Left hindlimb (tissue), 1 donor: Measurements from ENCODE around the gene PKNOX1.
"Not testable (repeated sequence)": the region's sequence is repeated elsewhere in the genome, so short reads cannot be mapped to it uniquely, and the experiment has no call there.

Source experiments
- DNase-seq: peaks from one replicate; pipeline ENCODE4 v3.0.0-alpha.2; 2018

The PKNOX1 gene

DNA sequence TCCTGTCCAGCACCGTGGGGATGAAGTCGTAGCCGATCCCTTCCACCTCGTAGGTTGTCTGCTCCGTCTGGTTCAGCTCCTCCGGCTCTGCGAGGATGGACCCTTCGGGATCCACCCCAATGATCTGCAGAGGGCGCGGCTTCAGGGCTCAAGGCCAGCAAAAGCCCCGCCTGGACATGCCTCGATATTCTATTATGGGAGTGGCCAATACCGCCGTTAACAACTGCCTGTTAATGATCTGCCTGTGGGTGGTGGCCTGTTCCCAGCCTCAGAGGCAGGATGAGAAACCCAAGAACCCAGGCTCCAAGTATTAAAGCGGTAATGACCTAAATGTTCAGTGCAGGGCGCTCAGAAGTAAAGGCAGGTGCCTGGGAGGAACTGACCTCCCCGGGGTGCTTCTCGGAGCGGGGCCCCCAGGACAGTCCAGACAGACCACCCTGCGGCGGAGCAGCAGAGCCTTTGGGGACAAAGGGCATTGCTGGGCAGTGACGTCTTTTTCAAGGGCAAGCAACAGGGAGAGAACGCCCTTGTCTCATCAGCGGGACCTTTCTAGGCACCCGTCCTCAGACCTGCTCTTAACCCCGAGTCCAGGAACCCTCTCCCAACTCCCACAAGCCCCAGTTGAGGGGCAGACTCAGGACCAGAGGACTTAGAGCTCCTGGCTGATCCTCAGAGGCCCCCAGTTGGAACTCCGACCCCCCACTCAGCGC lies 88.7 kb downstream of the PKNOX1 start:
- DNase-seq = not testable (repeated sequence)

DNA sequence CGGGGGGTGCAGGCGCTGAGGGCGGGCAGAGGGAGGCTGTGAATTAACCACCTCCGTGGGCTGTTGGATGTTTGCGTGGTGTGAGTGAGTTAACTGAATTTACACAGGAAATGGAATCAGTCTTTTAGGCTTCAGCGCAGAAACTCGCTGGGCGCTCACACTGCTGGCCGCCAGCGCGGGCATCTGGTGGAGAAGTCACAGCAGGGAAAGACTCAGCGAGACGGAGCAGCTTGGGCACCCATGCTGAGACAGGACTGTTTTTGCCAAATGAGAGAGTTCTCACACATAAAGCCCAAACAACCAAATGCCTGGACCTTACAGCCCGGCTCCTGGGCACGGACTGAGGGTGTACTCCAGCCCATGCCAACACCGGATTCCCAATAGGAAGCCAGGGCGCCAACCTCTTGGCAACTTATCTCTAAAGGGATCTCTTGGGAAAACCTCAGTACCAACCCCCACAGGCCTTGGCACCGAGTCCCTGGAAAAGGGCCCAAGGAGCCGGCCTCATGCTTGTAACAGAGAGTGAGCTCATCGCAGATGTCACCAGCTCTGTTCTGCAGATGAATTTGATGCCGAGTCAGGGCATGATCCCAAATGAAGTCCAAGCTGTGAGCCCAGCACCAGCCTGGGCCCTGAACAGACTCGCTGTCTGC lies 90.0 kb downstream of the PKNOX1 start:
- not testable (repeated sequence) for DNase-seq

DNA sequence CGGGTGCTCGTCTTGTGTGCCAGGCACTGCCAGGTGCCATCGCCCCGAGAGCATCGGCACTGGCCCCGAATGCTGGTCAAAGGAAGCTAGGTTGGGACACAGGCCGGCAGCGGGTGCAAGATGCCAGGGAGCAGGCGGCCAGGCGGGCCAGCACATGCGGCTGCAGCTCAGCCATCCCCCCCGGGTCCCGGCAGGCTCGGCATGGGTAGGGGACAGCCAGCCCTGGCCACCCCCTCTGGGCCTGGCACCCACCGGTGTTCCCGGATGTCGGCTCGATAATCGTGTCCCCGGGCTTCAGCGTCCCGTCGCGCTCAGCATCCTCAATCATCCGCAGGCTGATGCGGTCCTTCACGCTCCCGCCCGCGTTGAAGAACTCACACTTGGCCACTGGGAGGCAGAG lies 91.6 kb downstream of the PKNOX1 start:
- DNase-seq = not testable (repeated sequence)

DNA sequence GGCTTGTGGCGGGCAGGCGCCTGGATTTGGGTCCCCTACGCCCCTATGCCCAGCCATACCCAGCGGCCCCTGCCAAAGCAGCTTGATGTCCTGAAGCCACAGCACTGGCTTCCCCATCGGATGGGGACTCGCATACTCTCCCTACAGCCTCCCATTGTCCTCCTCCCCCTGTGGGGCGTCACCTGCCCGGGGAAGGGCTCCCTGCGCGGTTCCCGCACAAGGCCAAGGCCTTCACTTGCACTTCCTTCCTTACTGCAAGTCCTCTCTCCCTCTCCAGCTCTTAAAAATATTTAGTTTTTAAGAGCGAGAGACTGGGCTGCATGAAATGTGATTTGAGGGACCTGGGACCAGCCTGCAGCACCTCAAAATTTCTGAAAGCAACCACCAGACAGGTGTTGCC lies 92.3 kb downstream of the PKNOX1 start:
- DNase-seq = not testable (repeated sequence)

DNA sequence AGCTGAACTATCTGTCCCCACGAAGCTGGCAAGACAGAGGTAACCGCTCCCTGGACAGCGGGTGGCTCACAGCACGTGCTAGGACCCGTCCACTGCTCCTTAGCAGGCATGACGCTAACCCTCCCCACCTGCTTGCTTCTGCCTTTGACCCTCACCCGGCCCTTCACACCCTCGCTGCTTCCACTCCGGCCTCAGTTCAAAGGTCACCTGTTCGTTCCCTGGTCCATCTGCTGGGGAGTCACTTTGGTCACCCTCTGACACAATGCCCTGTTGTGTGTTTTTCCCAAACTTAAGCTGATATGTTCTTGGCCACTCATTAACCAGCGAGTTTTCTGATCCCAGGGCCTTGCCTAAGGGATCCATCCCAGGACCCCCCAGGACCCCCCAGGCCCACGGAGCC lies 93.7 kb downstream of the PKNOX1 start:
- not testable (repeated sequence) for DNase-seq

DNA sequence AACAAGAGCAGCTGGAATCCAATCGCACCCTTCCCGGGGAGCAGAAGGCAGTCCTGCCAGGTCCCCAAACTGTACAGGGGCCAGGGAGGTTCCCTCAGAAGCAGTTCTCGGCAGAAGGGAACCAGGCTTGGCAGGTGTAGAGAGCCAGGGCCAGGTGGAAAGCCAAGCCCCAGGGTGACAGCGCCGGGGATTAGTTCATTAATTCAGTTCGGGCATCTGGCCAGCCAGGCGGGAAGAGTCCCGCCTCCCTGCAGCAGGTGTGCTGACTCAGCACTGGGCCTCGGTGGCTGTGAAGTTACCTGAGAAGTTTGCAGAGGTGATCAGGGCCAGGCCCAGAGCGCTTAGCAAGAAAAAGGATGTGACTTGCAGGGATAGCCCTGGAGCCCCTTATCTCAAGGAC lies 95.3 kb downstream of the PKNOX1 start:
- DNase-seq = not testable (repeated sequence)

DNA sequence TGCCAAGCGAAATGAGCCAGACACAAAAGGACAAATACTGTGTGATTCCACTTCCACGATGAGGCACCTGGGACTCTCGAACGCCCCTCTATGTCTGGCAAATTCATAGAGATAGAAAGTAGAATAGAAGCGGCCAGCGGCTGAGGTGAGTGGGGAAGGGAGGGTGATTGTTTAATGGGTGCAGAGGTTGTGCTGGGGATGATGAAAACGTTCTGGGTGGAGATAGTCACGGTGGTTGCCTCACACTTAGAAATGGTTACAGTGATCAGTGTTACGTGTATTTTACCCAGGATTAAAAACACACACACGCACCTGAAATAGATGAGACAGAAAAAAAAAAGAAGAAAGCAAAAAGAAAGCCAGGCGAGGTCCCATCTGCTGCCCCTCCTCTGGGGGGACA lies 98.4 kb downstream of the PKNOX1 start:
- DNase-seq = not testable (repeated sequence)

DNA sequence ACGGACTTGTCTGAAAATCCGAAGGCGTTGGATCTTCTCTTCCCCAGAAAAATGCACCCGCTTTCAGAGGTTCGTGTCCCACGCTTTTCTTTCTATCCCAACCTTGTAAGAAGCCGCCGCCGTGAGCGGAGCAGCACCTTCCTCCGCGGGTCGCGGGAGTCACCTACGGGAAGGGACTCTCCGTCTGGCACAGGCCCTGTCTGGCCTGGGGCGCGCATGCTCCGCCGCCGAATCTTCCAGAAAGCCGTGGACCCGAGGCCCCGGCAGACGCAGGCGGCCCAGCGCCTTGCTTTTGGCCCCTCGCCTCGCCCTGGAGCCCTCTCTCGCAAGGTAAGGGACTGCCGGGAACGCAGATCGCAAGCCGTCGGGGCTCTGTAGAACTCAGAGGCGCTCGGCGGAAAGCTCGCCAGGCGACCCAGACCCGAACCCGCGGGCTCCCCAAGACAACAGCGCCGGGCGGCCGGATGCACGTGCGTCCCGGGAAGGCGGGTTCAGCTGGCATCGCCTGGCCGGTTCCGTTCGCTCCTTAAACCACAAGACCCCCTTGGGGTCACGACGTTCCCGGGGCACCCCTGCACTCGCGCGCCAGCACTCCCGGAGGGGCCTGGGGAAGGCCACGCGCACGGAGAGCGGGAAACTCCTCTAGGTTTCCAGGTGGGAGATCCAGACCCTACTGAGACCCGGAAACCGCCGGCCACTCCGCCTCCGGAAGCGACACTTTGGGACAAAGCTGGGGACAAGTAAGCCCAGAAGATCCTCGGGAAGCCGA lies 100.2 kb downstream of the PKNOX1 start:
- DNase-seq = not testable (repeated sequence)

DNA sequence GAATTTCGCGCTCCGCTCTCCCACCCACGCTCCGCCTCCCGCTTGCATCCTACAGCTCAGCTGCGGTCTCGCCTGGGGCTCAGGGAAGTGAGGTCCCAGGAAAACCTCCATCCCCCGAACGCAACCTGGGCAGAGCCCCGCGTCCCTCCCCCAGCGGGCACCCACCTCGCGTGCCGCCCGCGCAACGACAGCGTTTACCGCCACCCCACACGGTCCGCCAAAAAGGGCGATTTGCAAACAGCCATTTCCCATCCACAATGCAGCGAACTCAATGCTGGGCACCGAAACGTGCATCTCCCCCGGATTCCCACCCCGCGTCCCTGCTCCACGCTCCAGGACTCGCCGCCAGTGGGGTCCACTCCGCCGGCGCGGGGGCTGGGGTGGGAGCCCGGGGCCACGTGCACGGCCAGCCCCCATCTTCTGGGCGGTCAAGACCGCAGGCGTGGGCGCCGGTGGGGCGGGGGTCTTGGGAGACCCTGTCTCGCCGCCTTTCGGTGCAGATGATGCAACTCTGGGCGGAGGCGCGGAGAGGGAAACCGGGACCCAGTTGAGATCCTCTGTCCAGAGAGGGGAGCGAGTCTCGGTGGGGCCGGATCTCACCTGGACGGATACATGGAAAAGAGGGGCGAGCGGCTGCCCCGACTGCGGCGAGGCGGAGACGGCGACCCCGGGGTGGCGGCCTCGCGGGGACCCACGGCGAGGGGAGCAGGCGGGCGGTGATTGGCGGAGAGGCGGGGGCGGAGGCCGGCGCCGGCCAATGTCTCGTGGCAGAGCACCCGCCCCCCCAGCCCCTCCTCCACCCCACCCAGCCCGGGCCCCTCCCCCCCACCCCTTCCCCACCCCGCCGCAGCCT lies 101.0 kb downstream of the PKNOX1 start, which contains the start of gene CBS:
Gene CBS, minus strand, starts transcription at position 666 of the 853 bp plus-strand sequence. CDS start 3,642 bp downstream, outside the sequence.
- not testable (repeated sequence) for DNase-seq

DNA sequence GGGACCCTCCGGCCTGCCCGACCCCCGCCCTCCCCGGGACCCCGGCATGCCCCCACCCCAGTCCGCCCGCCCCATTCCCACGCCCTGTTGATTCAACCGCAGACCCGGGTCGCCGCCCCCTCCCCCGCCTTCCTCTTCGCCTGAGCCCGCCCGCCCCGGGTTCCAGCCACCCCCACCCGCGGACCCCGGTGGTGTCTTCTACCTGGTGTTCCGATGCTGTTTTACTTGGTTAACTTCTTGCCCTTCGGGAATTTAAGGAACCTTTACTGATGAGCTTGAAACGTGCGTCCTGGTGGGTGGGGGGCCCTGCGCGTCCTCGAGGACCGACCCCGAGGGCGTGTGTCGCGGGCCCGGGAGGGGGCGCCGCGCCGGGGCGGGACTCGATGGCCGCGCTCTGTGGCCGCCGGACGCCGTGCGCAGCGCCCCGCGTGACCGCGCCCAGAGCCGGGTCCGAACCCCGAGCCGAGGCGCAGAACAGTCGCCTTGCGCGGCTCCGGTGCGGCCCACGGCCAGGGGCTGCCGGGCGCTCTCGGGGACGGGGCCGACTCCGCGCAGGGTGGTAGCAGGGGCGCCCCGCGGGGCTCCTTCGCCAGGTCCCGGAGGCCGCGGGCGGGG lies 101.8 kb downstream of the PKNOX1 start:
- DNase-seq = not testable (repeated sequence)

DNA sequence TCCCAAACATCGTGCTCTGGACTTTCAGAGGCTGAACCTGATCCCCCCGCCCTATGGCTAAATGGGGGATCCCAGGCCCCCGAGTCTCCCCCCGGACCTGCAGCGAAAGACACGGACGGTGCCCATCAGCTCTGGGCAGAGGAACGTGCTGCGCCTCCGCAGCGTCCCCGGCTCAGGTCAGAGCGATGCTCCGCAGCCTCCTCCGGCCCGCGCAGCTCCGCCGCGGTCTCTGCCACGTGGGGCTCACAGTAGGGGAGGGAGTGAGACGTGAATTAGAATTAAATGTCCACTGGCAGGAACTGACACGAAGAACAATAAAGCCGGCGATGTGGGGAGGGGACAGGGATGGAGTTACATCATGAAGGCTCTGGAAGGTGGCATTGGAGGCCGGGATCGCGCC lies 102.3 kb downstream of the PKNOX1 start:
- not testable (repeated sequence) for DNase-seq

DNA sequence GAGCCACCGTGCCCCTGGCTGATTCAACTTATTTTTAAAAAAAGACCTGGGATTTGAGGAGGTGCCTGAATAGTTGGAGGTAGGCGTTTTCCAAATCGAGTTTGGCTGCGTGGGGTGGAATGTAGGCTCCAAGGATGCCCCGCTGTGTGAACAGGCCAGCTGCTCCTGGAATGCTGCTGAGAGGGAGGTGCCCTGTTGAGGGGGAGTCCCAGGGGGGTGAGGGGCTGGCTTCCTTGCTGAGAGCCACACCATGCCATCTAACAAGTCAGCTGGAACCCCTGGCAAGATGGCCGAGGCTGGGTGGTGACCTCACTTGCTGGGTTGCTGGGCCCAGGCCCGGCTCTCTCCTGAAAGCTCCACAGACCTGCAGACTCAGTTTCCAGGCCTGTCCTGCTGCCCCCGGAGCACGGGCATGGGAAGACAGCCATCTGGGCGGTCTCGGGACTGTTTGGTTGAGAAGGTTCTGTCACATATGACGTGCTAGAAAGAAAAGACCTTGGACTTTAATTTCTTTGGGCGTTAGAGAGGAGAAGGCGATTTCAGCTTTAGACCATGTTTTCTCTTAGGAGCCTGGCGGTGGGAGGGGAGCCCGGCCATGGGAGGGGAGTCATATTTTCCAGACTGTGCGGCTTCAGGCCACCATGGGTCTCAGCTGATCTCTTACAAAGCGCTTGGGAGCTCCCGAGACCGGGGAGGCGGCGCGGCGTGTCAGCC lies 108.4 kb downstream of the PKNOX1 start:
- not testable (repeated sequence) for DNase-seq
